Measurements from ENCODE around the gene ATF7IP.

GRCh38 chr12:14479004-14479403 is 113.5 kb downstream of the ATF7IP start:
- no peak for TF ChIP-seq CTCF (IDR thresholded peaks at IDR 0.05)
- TF ChIP-seq POLR2A (IDR thresholded peaks at IDR 0.05), result no peak
- TF ChIP-seq POLR2AphosphoS5 (IDR thresholded peaks at IDR 0.05; ENCODE audit: insufficient read depth in 1 of 2, low read depth in 1 of 2), result no peak

Data from vagina (tissue), 2 donors.